Measurements from ENCODE around the gene HORMAD2.
A peak's percentile ranks its signal among the peaks of the same experiment; 100 is the strongest.

HORMAD2 gene

GRCh38 chr22:30079952-30080533 lies at the start of gene HORMAD2:
Gene HORMAD2 (plus strand): TSS chr22:30080464. CDS start chr22:30093953, 13,489 bp downstream.
- DNase-seq = no peak

- DNase-seq = no peak
These were observed 48.9 kb upstream of the HORMAD2 start for GRCh38 chr22:30031328-30031727.

GRCh38 chr22:30031764-30032455 lies 48.4 kb upstream of the HORMAD2 start:
- no peak for DNase-seq

- no peak for DNase-seq
These were observed 47.1 kb upstream of the HORMAD2 start for GRCh38 chr22:30033137-30033536.

GRCh38 chr22:30033901-30034300 lies 46.4 kb upstream of the HORMAD2 start:
- DNase-seq = no peak

- DNase-seq = no peak
These were observed 43.6 kb upstream of the HORMAD2 start for GRCh38 chr22:30036656-30037055.

- DNase-seq = no peak
These were observed 42.0 kb upstream of the HORMAD2 start for GRCh38 chr22:30038219-30038618.

GRCh38 chr22:30040499-30041260 lies 39.6 kb upstream of the HORMAD2 start:
- DNase-seq = no peak

- no peak for DNase-seq
These were observed 38.8 kb upstream of the HORMAD2 start for GRCh38 chr22:30041475-30041874.

- no peak for DNase-seq
These were observed 38.4 kb upstream of the HORMAD2 start for GRCh38 chr22:30041881-30042280.

- DNase-seq = no peak
These were observed 37.1 kb upstream of the HORMAD2 start for GRCh38 chr22:30043161-30043560.

- DNase-seq = no peak
These were observed 35.9 kb upstream of the HORMAD2 start for GRCh38 chr22:30044369-30044768.

- no peak for DNase-seq
These were observed 35.3 kb upstream of the HORMAD2 start for GRCh38 chr22:30044881-30045493.

- DNase-seq = no peak
These were observed 34.8 kb upstream of the HORMAD2 start for GRCh38 chr22:30045494-30045887.

- DNase-seq = no peak
These were observed 34.2 kb upstream of the HORMAD2 start for GRCh38 chr22:30045901-30046715.

- DNase-seq = no peak
These were observed 33.4 kb upstream of the HORMAD2 start for GRCh38 chr22:30046716-30047363.

- DNase-seq = no peak
These were observed 32.9 kb upstream of the HORMAD2 start for GRCh38 chr22:30047364-30047738.

- DNase-seq = peak; percentile 24
These were observed 31.6 kb upstream of the HORMAD2 start for GRCh38 chr22:30048681-30049080.

GRCh38 chr22:30054067-30054763 lies 26.0 kb upstream of the HORMAD2 start:
- no peak for DNase-seq

GRCh38 chr22:30054764-30055069 lies 25.5 kb upstream of the HORMAD2 start:
- DNase-seq = peak; percentile 55

GRCh38 chr22:30056015-30056414 lies 24.2 kb upstream of the HORMAD2 start:
- DNase-seq = no peak

GRCh38 chr22:30057375-30057774 lies 22.9 kb upstream of the HORMAD2 start:
- no peak for DNase-seq

Measured in NCI-H146 (cell line).